Measurements from ENCODE around the gene COQ8A.
"Not testable (repeated sequence)": the region's sequence is repeated elsewhere in the genome, so short reads cannot be mapped to it uniquely, and the experiment has no call there.

Gene COQ8A

DNA sequence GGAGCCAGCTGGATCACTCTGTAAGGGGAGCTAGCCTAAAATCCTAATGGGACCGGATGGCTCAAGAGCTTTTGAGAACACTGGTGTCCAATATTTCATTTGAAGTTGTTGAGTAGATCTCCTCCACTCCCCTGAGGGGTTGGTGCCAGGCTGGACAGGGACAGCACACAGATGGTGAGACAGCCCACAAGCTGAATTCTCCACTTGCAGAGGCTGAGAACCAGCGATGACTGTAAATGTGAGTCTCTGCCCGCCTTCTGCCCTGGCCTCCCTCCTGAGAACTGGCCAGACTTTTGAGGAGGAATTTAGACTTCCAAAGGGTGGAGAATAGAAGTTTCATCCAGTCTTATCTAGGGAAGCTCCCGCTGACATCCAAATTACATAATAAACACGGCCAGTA is 20.5 kb upstream of the COQ8A start:
- in situ Hi-C loops (cut with HindIII; ENCODE audit: low pct_ligation_motif_present, low pct_unique_long_range_greater_than_20kb, low sequenced_read_pairs) = no loop called here
- no peak for DNase-seq

- in situ Hi-C loops (cut with HindIII; ENCODE audit: low pct_ligation_motif_present, low pct_unique_long_range_greater_than_20kb, low sequenced_read_pairs) = no loop called here
- DNase-seq = no peak
These were observed 20.1 kb upstream of the COQ8A start for GRCh38 chr1:226919995-226920394.

- in situ Hi-C loops (cut with HindIII; ENCODE audit: low pct_ligation_motif_present, low pct_unique_long_range_greater_than_20kb, low sequenced_read_pairs) = no loop called here
- DNase-seq = no peak
These were observed 19.6 kb upstream of the COQ8A start for GRCh38 chr1:226920446-226920894.

DNA sequence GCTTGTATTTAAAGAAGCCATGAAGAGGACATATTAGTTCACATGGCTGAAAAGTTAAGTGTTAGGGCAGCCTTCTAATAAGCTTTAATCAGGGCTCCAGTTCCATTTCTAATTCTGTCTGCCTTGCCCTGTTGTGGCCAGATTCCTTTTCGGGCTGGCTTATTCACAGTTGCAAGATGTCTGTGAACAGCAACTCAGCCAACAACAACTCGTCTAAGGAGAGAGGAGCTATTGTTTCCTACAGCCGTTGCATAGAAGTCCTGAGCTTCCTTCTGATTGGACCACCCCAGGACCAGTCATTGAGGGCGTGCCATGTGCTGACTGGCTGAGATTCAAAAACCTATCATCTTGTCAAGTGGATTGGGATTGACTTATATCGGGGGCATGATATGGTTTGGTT is 18.6 kb upstream of the COQ8A start:
- DNase-seq = no peak
- in situ Hi-C loops (cut with HindIII; ENCODE audit: low pct_ligation_motif_present, low pct_unique_long_range_greater_than_20kb, low sequenced_read_pairs) = no loop called here

GRCh38 chr1:226929260-226930111 is 10.6 kb upstream of the COQ8A start:
- in situ Hi-C loops (cut with HindIII; ENCODE audit: low pct_ligation_motif_present, low pct_unique_long_range_greater_than_20kb, low sequenced_read_pairs); DNase-seq: not testable (repeated sequence)

DNA sequence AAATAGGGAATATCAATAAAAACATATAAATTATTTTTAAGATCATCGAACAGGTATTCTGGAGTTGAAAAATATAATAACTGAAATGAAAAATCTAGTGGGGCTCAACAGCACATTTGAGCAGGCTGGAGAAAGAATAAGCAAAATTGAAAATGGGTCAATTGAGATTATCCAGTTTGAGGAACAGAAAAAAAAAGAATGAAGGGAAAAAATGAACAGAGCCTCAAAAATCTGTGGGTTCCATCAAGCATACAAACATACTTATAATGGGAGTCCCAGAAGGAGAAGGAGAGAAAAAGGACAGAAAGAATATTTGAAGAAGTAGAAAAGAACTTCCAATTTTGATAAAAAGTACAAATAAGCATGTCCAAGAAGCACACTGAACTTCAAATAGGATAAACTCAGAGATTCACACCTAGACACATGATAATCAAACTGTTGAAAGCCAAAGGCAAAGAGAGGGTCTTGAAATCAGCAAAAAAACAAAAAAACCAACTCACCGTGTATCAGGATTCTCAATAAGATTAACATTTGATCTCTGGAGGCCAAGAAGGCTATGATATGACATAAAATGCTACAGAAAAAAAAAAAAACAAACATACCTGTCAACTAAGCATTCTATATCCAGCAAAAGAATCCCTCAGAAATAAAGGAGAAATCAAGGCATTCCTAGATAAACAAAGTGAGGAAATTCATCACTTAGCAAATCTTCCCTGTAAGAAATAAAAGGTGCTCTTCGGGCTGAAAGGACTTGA is 5.4 kb upstream of the COQ8A start:
- DNase-seq = no peak
- in situ Hi-C loops (cut with HindIII; ENCODE audit: low pct_ligation_motif_present, low pct_unique_long_range_greater_than_20kb, low sequenced_read_pairs) = no loop called here

- DNase-seq = no peak
These were observed 2.0 kb upstream of the COQ8A start for GRCh38 chr1:226937940-226938725.

GRCh38 chr1:226938903-226939437 is 1.1 kb upstream of the COQ8A start:
- in situ Hi-C loops (cut with HindIII; ENCODE audit: low pct_ligation_motif_present, low pct_unique_long_range_greater_than_20kb, low sequenced_read_pairs) = no loop called here
- peak; percentile 50 for DNase-seq

More at GRCh38 chr1:226937940-226938725, 2.0 kb upstream of the COQ8A start:
- in situ Hi-C loops (cut with HindIII; ENCODE audit: low pct_ligation_motif_present, low pct_unique_long_range_greater_than_20kb, low sequenced_read_pairs) = no loop called here

DNA sequence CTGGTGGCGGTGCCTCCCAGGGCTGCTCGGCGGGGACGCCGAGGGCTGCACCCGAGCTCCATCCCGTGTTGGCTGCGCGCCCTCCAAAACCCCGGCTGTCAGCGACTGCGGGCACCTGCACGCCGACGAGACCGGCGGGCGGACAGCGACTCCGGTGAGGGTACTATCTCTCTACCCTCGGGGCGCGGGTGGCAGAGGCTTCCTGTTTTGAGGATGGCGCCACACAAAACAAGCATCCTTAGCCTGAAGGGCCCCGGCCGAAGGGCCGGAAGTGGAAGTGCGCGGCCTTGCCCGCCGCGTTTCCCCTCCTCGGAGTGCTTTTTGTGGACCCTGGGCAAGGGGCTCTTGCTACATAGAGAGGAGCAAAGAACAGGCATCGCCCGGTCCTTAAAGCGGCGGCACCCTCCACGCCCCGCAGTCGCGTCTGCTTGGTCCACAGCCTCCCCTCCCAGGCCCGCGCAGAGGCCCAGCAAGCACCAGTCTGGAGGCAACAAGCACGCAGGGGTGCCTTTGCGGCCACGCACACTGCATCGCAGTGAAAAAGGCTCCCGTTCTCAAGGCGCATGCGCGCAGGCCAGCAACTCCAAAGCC is 561 bp upstream of the COQ8A start:
- in situ Hi-C loops (cut with HindIII; ENCODE audit: low pct_ligation_motif_present, low pct_unique_long_range_greater_than_20kb, low sequenced_read_pairs) = no loop called here
- peak; percentile 60 for DNase-seq

DNA sequence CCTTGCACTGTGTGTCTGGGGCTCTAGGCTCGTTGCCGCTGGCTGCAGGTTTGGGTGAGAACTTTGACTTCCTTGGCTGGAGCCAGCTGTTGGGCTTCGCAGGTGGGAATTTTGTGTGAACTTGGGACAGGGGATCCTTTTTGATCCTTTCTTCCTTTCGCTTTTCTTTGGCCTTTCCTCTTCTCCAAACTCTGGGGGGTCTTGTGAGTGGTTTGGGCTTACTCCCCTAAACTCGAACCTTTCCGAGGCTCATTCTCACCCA is 643 bp downstream of the COQ8A start:
- in situ Hi-C loops (cut with HindIII; ENCODE audit: low pct_ligation_motif_present, low pct_unique_long_range_greater_than_20kb, low sequenced_read_pairs) = no loop called here
- no peak for DNase-seq

GRCh38 chr1:226942392-226942791 is 2.3 kb downstream of the COQ8A start:
- in situ Hi-C loops (cut with HindIII; ENCODE audit: low pct_ligation_motif_present, low pct_unique_long_range_greater_than_20kb, low sequenced_read_pairs) = no loop called here
- no peak for DNase-seq

DNA sequence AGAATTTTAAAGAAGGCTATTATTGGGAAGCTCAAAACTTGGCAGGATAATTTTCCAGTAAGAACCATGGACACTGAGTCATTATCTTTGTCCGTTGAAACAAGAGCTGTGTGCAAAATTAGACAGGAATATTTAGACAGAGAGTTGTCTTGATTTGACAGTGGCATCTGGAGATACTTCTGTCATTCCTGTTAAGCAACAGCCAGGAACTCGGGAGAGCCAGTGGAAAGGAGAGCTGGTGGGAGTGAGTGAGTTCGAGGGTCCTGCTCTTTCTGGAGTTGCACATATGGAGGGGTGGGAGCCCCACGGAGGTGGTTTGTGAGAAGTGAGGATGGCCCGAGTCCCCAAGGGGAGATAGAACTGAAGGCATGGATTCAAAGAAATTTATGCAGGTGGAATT is 3.1 kb downstream of the COQ8A start:
- no peak for DNase-seq
- in situ Hi-C loops (cut with HindIII; ENCODE audit: low pct_ligation_motif_present, low pct_unique_long_range_greater_than_20kb, low sequenced_read_pairs) = no loop called here

DNA sequence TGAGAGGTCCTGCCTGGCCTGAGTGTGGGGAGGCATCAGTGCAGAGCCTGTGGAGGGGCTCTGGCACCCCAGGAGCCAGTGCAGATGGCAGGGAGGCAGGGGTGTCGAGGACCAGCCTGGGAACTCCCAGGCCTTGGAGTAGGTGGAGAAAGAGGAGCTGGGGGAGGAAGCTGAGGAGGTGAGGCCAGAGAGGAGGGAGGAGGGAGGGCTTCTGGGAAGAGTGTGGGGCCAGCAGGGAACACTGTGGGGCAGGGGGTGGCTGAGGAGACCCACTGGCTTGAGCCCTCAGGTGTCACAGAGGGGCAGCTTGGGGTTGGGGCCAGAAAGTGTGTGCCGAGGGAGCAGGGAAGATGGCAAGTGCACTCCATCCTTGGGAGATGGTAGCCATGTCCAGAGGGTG is 3.8 kb downstream of the COQ8A start:
- in situ Hi-C loops (cut with HindIII; ENCODE audit: low pct_ligation_motif_present, low pct_unique_long_range_greater_than_20kb, low sequenced_read_pairs) = no loop called here

DNA sequence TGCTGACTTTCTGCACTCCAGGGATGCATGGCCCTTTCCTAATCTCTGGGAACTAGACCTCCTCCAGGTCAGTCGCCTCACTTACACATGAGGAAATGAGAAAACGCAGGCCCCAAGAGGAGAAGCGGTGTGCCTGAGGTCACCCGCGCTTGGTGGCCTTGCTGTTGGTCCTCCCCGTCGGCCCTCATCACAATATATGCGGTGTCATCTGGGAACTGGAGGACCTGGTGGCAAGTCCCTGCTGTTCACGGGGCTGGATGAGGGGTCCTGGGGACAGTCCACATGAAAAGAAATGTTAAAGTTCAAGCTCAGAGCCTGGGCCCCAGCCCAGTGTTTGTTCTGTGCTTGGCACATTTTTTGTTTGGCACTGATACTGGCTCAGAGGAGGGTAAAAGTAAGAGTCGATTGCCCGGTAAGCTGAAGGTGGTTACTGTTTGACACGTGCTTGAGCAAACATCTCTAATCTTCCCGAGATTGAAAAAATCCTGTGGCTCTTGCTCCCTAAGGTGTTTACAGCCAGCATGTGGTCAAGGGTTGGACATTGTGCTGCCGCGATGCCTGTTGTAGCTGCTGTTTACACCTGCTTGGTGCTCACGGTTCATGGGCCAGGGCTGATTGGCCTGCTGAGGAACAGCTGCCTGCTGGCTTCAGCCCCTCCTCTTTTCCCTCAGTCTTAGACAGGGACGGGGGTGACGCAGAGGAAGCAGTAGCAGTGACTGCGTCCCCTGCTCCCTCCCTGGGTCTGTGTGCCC is 5.2 kb downstream of the COQ8A start:
- in situ Hi-C loops (cut with HindIII; ENCODE audit: low pct_ligation_motif_present, low pct_unique_long_range_greater_than_20kb, low sequenced_read_pairs) = no loop called here
- DNase-seq = no peak

More for the DNA sequence above, 3.8 kb downstream of the COQ8A start:
- no peak for DNase-seq

GRCh38 chr1:226945858-226946245 is 5.8 kb downstream of the COQ8A start:
- in situ Hi-C loops (cut with HindIII; ENCODE audit: low pct_ligation_motif_present, low pct_unique_long_range_greater_than_20kb, low sequenced_read_pairs) = no loop called here
- DNase-seq = no peak

GRCh38 chr1:226946285-226946684 is 6.2 kb downstream of the COQ8A start:
- in situ Hi-C loops (cut with HindIII; ENCODE audit: low pct_ligation_motif_present, low pct_unique_long_range_greater_than_20kb, low sequenced_read_pairs) = no loop called here
- DNase-seq = no peak

DNA sequence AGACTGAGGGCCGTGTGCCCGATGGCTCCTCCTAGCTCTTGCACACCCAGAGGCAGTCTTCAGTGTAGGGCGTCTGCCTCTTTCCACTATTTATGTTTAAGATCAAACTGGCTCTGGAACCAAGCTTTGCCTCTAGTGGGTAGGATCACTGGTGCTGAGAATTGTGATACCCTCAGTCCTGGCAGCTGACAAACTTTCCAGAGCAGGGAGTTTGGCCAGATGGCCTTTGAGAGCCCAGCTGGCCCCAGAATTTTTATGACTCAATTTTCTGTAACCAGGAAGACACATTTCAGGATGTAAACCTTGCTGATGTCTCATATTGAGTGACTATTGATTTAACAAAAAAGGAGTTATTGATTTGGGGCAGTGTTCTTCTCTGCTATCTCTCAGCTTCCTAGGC is 6.7 kb downstream of the COQ8A start:
- in situ Hi-C loops (cut with HindIII; ENCODE audit: low pct_ligation_motif_present, low pct_unique_long_range_greater_than_20kb, low sequenced_read_pairs) = no loop called here

GRCh38 chr1:226948051-226948450 is 8.0 kb downstream of the COQ8A start:
- in situ Hi-C loops (cut with HindIII; ENCODE audit: low pct_ligation_motif_present, low pct_unique_long_range_greater_than_20kb, low sequenced_read_pairs) = no loop called here
- DNase-seq = no peak

More for the DNA sequence above, 6.7 kb downstream of the COQ8A start:
- DNase-seq = no peak

All from ACHN (cell line).